ENCODE measurements around the gene C11orf21.
A peak's percentile ranks its signal among the peaks of the same experiment; 100 is the strongest.

Gene C11orf21

DNA sequence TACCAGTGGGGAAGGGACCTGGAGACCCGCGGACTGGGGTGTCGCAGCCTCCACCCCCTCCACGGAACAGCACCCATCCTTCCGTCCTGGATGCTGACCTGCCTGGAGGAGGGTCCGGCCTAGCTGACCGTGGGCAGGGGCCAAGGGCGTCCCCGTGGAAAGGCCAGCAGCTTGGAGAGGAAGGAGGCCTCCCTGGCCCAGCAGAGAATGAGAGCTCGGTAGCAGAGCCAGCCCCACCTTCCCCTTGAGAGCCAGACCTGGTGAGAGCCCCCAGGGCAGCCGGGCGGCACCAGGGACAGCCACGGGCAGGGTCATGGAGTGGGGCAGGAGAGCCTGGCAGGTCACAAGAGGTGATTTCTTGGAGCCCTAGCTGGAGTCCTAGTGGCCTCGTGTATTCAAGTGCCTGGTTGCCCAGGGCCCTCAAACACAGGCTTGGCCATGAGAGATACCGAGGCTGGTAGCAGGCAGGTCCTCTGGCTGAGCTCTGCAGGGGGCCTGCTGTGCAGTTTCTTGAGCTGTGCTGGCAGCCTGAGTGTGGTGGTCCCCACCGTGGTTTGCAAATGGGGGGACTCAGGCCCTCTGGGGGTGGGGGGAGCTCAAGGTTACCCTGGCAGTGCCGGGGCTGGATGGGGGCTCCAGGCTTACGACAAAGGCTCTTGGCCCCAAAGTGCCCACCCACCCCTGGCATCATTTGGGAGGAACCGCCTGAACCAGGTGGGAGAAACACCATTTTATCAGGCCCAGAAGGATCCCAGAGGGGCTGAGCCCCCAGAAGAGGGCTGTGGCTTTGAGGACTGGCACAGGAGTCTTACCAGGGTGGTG lies 7.7 kb upstream of the C11orf21 start:
- no peak for DNase-seq (ENCODE audit: low read depth, low spot score)
- in situ Hi-C loops (cut with HindIII; ENCODE audit: low sequenced_read_pairs), result no loop called here
- H3K4me3 ChIP-seq (ENCODE audit: low read depth, low read length), result no peak overlapping the region
- TF ChIP-seq CTCF (IDR thresholded peaks at IDR 0.05; ENCODE audit: low read depth, low read length), result no peak

GRCh38 chr11:2308713-2309112 lies 7.0 kb upstream of the C11orf21 start:
- H3K4me3 ChIP-seq (ENCODE audit: low read depth, low read length), result no peak overlapping the region
- in situ Hi-C loops (cut with HindIII; ENCODE audit: low sequenced_read_pairs), result no loop called here
- TF ChIP-seq CTCF (IDR thresholded peaks at IDR 0.05; ENCODE audit: low read depth, low read length), result no peak
- no peak for DNase-seq (ENCODE audit: low read depth, low spot score)

- no peak for DNase-seq (ENCODE audit: low read depth, low spot score)
- in situ Hi-C loops (cut with HindIII; ENCODE audit: low sequenced_read_pairs), result no loop called here
These were observed 6.0 kb upstream of the C11orf21 start for GRCh38 chr11:2307501-2308331.

DNA sequence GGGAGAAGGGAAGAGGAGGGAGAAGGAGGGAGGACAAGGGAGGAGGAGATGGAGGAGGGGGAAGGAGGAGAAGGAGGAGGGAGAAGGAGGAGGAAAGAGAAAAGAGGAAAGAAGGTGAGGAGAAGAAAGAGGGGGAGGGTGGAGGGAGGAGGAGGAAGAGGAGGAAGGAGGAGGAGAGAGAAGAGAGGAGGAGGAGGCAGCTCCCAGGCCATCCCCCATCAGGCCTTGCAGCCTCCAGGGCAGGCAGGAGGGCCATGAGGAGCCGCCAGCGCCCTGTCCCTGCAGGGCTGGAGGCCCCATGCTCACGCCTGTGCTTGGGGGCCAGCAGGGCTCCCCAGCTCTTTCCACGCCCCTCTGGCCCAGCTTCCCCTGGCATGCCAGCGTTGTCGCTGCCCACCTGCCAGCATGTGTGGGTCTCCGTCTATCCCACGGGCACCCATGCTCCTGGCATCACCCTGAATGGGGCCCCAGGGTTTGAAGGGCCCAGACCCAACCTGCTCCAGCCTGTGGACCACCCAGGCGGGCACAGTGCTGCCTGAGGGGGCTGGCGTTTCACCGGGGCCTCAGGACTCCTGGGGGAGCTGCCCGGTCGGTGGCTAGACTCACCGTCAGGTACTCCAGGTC lies 5.3 kb upstream of the C11orf21 start:
- in situ Hi-C loops (cut with HindIII; ENCODE audit: low sequenced_read_pairs), result no loop called here
- H3K4me3 ChIP-seq (ENCODE audit: low read depth, low read length), result no peak overlapping the region
- TF ChIP-seq CTCF (IDR thresholded peaks at IDR 0.05; ENCODE audit: low read depth, low read length), result no peak
- DNase-seq (ENCODE audit: low read depth, low spot score), result peak; percentile 28

More at GRCh38 chr11:2307501-2308331, 6.0 kb upstream of the C11orf21 start:
- no peak for TF ChIP-seq CTCF (IDR thresholded peaks at IDR 0.05; ENCODE audit: low read depth, low read length)
- no peak overlapping the region for H3K4me3 ChIP-seq (ENCODE audit: low read depth, low read length)

DNA sequence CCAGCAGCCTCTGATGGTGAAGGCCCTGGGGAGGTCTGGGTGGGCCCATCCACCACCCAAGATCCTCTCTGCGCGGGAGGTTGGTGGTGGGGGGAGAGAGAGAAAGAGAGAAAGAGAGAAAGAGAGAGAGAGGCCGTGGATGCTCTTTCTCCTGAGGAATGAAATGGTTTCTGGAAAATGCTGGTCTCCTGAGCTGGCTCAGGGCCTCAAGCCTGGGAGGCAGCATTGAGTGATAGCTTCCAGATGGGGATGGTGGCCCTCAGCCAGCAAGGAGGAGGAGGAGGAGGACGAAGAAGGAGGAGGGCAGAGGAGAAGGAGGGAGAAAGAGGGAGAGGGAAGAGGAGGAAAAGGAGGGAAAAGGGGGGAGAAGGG lies 4.7 kb upstream of the C11orf21 start:
- DNase-seq (ENCODE audit: low read depth, low spot score), result peak; percentile 79
- no peak overlapping the region for H3K4me3 ChIP-seq (ENCODE audit: low read depth, low read length)
- no peak for TF ChIP-seq CTCF (IDR thresholded peaks at IDR 0.05; ENCODE audit: low read depth, low read length)
- in situ Hi-C loops (cut with HindIII; ENCODE audit: low sequenced_read_pairs), result no loop called here

DNA sequence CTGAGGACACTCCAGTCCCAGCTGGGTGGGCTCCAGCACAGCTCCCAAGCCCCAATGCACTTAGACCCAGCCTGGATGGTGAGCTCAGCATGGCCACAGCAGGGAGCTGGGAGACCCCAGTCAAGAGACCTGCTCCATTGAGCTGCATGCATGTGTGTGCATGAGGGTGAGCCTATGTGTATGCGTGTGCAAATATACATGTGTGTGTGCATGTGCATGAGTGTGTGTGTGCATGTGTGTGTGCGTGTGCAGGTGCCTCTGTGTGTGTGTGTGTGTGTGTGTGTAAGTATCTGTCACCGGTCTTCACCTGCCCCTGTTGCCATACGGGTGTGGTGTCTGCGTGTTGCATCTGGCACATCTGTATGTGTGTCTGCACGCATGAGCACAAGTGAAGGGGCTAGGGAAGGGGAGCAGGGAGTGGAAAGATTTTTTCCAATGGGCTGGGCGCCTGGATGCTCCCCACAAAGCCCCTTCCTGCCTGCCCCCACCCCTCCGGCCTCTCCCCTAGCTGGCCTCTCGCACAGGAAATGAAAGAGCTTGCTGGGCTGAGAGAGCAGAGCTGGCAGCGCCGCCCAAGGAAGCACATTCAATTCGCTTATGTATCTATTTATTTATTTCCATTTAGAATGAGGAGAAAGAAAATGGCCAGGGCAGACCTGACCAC lies 4.2 kb upstream of the C11orf21 start:
- in situ Hi-C loops (cut with HindIII; ENCODE audit: low sequenced_read_pairs), result no loop called here
- no peak for TF ChIP-seq CTCF (IDR thresholded peaks at IDR 0.05; ENCODE audit: low read depth, low read length)
- peak; percentile 63 for DNase-seq (ENCODE audit: low read depth, low spot score)
- H3K4me3 ChIP-seq (ENCODE audit: low read depth, low read length), result no peak overlapping the region
